GM19099 (cell line): ENCODE measurements around the gene DNAJB11.

Experiments used
- POLR2A ChIP-seq: IDR thresholded peaks from 3 replicates; pipeline ENCODE4 v1.6.1; 2011; ENCODE audit warnings: low read depth; ENCODE audit not compliant: insufficient read length; ENCODE audit errors: extremely low read depth

The DNAJB11 gene

GRCh38 chr3:186570096-186570940, at the start of gene DNAJB11:
Gene DNAJB11 (plus strand): TSS chr3:186570720. CDS start chr3:186570898, 178 bp downstream.
- peak; percentile 90 for TF ChIP-seq POLR2A

GRCh38 chr3:186520957-186521842, 49.3 kb upstream of the DNAJB11 start:
- no peak for TF ChIP-seq POLR2A

GRCh38 chr3:186523022-186523421, 47.5 kb upstream of the DNAJB11 start:
- no peak for TF ChIP-seq POLR2A

DNA sequence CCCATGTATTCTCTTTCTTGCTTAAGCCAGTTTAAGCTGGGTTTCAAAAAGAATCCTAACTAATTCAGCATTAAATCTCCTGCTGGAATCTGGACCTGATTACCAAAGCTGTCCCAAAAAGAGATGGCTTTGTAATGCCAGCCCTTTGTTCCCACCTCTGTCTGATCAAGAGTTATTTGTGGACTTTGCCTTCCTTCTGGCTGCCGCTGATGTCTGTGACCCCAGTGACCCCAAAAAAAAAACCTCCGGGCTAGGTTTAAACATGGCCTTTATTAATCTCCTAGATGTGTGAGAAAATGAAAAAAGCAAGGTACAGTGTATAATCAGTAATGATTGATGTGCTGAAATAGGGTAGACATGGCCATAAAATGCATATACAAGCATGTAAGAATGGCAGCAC, 47.1 kb upstream of the DNAJB11 start:
- no peak for TF ChIP-seq POLR2A

GRCh38 chr3:186524616-186525015, 45.9 kb upstream of the DNAJB11 start:
- TF ChIP-seq POLR2A, result no peak

DNA sequence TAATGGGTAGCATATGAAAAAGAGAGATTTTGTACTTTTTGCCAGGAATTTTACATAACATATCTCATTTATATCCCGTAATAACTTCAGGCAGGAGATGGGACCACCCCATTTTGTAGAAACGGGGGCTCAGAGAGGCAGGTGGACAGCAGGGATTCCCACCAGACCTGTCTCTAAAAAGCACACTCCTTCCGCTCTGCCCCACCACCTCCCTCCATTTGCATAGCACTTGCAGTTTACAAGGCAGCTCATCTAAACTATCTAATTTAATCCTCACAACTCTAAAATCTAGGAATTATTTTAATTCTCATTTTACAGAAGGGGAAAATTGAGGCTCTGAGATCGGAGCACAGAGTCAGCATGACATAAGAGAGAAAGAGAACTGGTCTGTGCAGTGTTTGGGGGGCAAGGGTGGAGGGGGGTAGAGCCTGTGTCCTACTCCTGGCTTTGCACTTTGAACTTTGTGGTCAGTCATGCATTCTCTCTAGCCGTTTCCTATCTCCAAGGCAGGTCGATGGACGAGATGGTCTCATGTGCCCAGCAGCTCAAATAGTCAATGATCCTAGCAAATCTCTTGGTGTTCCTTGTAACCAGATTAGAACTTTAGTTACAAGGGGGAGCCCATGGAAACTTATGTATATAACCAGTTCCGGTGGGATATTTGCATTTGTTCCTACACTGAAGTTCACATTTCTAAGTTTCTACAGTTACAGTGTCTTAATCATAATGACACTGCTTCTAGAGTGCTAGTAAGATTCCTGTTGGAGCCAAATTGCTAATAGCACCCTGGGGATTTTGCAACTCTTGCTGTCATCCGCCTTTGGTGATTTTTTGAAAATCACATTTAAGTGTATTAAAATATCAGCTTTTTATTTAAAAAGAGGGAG, 44.9 kb upstream of the DNAJB11 start:
- TF ChIP-seq POLR2A, result peak; percentile 23

GRCh38 chr3:186526256-186526606, 44.3 kb upstream of the DNAJB11 start:
- no peak for TF ChIP-seq POLR2A

DNA sequence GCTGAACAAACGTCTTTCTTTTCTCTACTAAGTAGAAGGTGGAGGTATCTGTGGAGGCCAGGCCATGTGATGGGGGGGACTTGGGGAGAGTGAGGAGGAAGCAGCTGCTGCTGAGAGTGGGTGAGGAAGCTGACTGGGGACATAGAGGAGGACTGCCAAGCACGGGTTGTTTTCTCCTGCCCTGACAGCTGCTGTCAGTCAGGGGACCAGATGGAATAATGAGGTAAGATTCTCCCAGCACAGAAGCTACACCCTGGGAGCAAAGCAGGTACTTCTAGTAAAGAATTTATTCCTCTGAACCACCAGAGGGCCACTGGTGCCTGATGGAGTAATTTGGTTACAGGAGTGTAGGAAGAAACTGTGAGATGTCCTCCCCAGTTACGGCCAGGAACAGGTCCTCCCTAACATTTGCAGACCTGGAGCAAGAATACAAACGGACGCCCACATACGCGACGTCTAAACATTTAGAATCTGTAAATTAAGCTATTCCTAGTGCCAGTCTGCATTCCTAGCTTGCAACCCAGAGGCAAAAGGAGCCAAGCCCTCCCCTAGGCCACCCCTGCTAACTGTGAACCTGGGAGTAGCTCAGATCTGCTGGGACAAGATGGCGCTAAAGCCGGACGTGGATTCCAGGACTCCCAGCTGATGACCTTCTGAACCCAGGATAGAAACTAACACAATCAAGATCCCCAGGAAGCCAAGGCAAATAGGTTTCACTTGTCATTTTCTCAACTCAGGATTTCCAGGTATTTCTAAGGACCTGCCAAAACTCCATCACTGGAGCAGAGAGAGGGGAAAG, 41.1 kb upstream of the DNAJB11 start:
- no peak for TF ChIP-seq POLR2A

- no peak for TF ChIP-seq POLR2A
Measured at GRCh38 chr3:186530415-186530814, 40.1 kb upstream of the DNAJB11 start.

- TF ChIP-seq POLR2A, result peak; percentile 14
Measured at GRCh38 chr3:186532598-186533072, 37.9 kb upstream of the DNAJB11 start.

DNA sequence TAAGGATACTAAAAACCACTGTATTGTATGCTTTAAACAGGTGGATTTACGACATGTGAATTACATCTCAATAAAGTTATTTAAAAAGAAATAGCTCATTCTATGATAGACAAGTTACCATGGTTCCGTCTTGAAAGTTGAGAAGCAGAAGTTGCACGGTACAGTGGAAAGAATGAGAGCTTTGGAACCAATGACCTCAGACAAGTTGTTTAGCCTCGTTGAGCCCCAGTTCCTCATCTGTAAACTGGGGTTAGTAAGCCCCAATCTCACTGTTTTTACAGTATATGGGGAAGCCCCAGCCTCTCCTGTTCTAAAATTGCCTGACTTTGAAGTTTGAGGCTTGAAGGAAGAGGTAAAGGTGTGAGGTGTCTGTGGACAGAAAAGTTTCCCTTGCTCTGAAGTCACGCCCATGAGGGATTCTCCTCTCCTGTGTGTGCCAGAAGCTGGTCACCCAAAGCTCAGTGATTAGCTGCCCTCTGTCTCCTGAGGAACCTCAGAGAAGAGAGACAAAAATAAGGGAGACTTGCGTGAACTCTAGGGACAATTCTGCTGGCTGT, 36.3 kb upstream of the DNAJB11 start:
- TF ChIP-seq POLR2A, result no peak

- no peak for TF ChIP-seq POLR2A
Measured at GRCh38 chr3:186536883-186537844, 33.4 kb upstream of the DNAJB11 start.
